Activated naive CD8-positive, alpha-beta T cell treated with anti-CD3 and anti-CD28 coated beads, Interleukin-2, amount 10 ng/mL, durations not matched to agents 7 days and 5 days (primary cell): ENCODE data around the gene SDCCAG8. TPM values are rescaled to one million over a fixed set of nuclear protein-coding genes. Genes with fewer than 3 reads are reported as not detected.

Experiments
- ATAC-seq: fragments of 150-1000 bp; cut with Tn5 transposase; one replicate; pipeline ENCODE4 v1.10.0; 2021; ENCODE audit warnings: low read depth, moderate library complexity
- POLR2A ChIA-PET: fragments of 350-600 bp; sonication (Branson Sonifier 250); formaldehyde crosslinking; loops from one replicate; lab custom pipeline; 2021; ENCODE audit warnings: antibody characterized with exemption; lab: Charles Lee
- DNase-seq: peaks from one replicate; pipeline ENCODE4 v3.0.0; 2021
- H3K27ac Mint-ChIP-seq: one replicate; pipeline ENCODE4 v1.8.0; 2022; ENCODE audit warnings: mild to moderate bottlenecking, mixed read lengths
- H3K27me3 Mint-ChIP-seq: one replicate; pipeline ENCODE4 v1.8.0; 2022; ENCODE audit warnings: mild to moderate bottlenecking, moderate library complexity, mixed read lengths
- H3K36me3 Mint-ChIP-seq: one replicate; pipeline ENCODE4 v1.8.0; 2021; ENCODE audit warnings: mild to moderate bottlenecking, mixed read lengths
- H3K4me1 Mint-ChIP-seq: one replicate; pipeline ENCODE4 v1.8.0; 2021; ENCODE audit warnings: mixed read lengths
- H3K4me3 Mint-ChIP-seq: one replicate; pipeline ENCODE4 v1.8.0; 2022; ENCODE audit warnings: mild to moderate bottlenecking, moderate library complexity, mixed read lengths
- H3K9me3 Mint-ChIP-seq: one replicate; pipeline ENCODE4 v1.8.0; 2021; ENCODE audit warnings: mixed read lengths
- total RNA-seq, 2 experiments: library from RNA; stranded (reverse); gene quantifications; one replicate each; pipeline ENCODE4 v1.2.3, GENCODE V29; 2021

Gene SDCCAG8
- total RNA-seq, 2 experiments from 2014 or later, result 27.3 to 32.7 TPM

DNA sequence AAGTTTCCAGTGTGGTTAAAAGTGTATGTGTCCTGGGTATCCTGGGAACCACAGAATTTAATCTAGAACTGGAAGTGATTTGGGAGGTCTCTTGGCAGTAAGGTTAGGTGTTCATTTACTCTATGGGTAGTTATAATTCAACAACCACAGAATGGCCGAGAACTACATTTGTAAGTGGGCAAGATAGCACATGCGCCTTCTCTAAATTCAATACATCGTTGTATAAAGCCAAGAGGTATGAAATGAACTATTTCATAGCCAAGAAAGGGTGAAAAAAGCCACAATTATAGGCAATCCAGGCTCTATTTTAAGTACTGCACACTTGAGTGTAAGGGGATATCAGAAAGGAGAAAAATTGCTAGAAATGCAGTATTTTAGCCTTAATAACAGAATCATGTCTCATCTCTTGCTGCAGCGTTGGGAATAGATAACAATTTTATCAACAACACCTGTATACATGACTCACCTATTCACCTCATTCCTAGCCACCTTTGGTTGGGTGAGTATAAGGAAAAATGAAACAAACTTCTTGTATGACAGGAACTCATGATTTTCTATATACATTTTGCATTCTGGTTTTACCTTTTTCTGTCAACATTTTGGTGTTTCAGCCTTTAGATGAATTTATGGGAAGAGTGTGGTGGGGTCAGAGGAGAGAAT lies 4.5 kb downstream of the SDCCAG8 start:
- Mint-ChIP-seq H3K27me3 (no peaks in the 10 kb centered on the region), H3K4me3 (no peak overlapping the region), H3K9me3 (no peaks in the 10 kb centered on the region), H3K36me3 (peaks cover 8% of the 10 kb centered on the region), H3K27ac (no peak overlapping the region), H3K4me1 (peaks cover 19% of the 10 kb centered on the region)
- DNase-seq, result no peak
- no peak for ATAC-seq
- POLR2A ChIA-PET, result no interaction called here

- H3K27ac Mint-ChIP-seq, result no peak overlapping the region
- no peaks in the 10 kb centered on the region for H3K27me3 Mint-ChIP-seq
- H3K4me3 Mint-ChIP-seq, result no peak overlapping the region
- ATAC-seq, result no peak
- H3K9me3 Mint-ChIP-seq, result no peaks in the 10 kb centered on the region
- H3K36me3 Mint-ChIP-seq, result peaks cover 8% of the 10 kb centered on the region
- no peak for DNase-seq
- H3K4me1 Mint-ChIP-seq, result peaks cover 19% of the 10 kb centered on the region
- POLR2A ChIA-PET, result no interaction called here
Measured at GRCh38 chr1:243261390-243261789, 5.5 kb downstream of the SDCCAG8 start.

DNA sequence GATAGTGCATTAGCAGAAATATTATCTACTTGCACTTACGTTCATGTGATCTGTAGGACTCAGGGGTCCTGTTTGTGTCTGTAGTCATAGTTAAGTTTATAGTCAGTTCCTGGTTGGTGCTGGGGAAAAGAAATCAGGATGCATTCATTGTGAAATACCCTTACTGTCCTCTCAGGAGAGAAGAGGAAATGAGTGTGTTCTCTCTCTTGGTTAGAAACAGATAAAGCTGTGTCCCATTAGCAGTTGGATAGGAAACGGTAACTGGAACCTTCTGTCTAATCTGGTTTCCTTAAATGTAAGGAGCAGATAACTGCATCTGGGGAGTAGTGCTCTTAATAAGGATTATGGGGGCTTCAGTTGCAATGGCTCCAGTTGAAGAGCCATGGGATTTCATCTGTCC lies 8.9 kb downstream of the SDCCAG8 start:
- no peaks in the 10 kb centered on the region for H3K27me3 Mint-ChIP-seq
- POLR2A ChIA-PET, result interaction anchor here (1.3 kb wide), 1 partner anchor 9 kb away, joined by 4 read pairs; the partner anchor contains the start of genes CEP170 and SDCCAG8
- no peaks in the 10 kb centered on the region for H3K9me3 Mint-ChIP-seq
- DNase-seq (no peak), ATAC-seq (no peak)
- H3K4me3 Mint-ChIP-seq, result no peak overlapping the region
- no peak overlapping the region for H3K27ac Mint-ChIP-seq
- H3K4me1 Mint-ChIP-seq, result peaks cover 18% of the 10 kb centered on the region
- H3K36me3 Mint-ChIP-seq, result peaks cover 6% of the 10 kb centered on the region

DNA sequence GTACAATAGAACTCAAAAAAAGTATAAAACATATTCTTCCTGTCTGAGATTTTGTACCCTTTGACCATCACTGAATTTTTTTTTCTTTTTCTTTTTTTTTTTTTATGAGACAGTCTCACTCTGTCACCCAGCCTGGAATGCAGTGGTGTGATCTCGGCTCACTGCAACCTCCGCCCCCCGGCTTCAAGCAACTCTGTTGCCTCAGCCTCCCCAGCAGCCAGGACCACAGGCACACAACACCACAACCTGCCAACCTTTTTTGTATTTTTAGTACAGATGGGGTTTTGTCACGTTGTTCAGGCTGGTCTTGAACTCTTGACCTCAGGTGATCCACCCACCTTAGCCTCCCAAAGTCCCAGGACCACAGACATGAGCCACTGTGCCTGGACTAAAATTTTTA lies 10.4 kb downstream of the SDCCAG8 start:
- H3K27ac Mint-ChIP-seq, result no peak overlapping the region
- H3K4me1 Mint-ChIP-seq, result peaks cover 9% of the 10 kb centered on the region
- H3K36me3 Mint-ChIP-seq, result peaks cover 4% of the 10 kb centered on the region
- no peak for ATAC-seq
- POLR2A ChIA-PET, result no interaction called here
- no peaks in the 10 kb centered on the region for H3K9me3 Mint-ChIP-seq
- H3K27me3 Mint-ChIP-seq, result no peaks in the 10 kb centered on the region
- H3K4me3 Mint-ChIP-seq, result no peak overlapping the region
- no peak for DNase-seq

- Mint-ChIP-seq H3K27me3 (no peaks in the 10 kb centered on the region), H3K36me3 (peaks cover 4% of the 10 kb centered on the region), H3K27ac (no peak overlapping the region), H3K4me3 (no peak overlapping the region), H3K4me1 (peaks cover 9% of the 10 kb centered on the region), H3K9me3 (no peaks in the 10 kb centered on the region)
- POLR2A ChIA-PET, result no interaction called here
- no peak for ATAC-seq
- no peak for DNase-seq
Measured at GRCh38 chr1:243267471-243267880, 11.6 kb downstream of the SDCCAG8 start.

DNA sequence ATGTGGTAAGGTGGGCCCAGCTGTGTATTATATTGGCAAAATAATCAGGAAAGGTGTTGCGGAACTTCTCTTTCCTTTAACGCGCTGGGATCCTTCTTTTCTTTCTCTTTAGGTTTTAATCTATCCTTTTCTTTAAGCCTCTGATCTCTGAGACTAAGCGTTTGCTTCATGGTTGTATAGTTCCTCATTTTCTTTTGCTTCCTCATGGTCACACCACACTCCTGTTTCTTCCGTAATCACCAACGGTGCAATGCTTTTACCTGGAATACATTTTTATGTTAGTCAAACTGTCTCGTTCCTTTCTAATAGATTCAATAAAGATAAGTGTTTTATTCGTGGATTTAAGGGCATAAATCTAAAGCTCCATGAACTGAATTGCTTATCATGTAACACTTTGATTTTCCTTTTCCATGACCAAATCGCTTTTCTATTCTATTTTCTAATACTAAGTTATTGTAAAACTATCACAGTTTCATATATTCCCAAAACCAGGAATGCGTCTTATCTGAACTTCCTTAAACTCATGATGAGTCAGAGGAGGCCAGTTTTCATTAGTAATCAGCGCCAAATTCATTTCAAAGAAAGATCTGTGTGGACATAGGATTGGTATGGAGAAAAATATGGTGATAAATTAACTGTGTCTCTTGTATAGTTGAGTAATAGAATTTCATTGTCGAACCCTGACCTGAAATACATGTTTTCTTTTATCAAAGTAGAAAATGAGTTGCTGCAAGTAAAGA lies 12.2 kb downstream of the SDCCAG8 start:
- no peak overlapping the region for H3K4me3 Mint-ChIP-seq
- no peaks in the 10 kb centered on the region for H3K9me3 Mint-ChIP-seq
- no peaks in the 10 kb centered on the region for H3K27me3 Mint-ChIP-seq
- ATAC-seq (no peak), DNase-seq (no peak)
- H3K4me1 Mint-ChIP-seq, result peaks cover 9% of the 10 kb centered on the region
- peaks cover 4% of the 10 kb centered on the region for H3K36me3 Mint-ChIP-seq
- POLR2A ChIA-PET, result no interaction called here
- H3K27ac Mint-ChIP-seq, result no peak overlapping the region

DNA sequence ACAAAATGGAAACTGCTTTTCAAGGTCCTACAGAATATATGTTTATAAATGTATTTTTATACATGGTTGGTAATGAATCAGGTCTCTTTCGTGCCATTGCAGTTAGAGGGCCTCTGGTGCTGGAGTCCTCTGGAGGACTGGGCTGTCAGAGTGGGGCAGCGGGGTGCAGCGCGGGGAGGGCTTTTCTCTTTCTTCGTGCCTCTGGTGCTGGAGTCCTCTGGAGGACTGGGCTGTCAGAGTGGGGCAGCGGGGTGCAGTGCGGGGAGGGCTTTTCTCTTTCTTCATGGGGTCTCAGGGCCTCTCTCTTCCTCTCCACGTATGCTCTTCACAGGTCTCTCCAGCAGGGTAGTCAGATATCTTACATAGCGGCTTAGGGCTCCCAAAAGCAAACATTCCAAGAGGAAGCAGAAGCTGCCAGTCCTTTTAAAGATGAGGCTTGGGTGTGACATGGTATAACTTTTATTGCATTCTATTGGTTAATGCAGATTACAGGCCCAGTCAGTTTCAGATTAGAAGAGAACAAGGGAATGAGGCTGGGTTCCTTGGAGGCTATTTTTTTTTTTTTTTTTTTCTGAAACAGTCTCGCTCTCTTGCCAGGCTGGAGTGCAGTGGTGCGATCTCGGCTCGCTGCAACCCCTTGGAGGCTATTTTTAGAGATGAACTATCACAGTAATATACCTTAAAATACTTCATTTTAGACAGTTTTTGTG lies 13.1 kb downstream of the SDCCAG8 start:
- POLR2A ChIA-PET, result no interaction called here
- ATAC-seq, result no peak
- Mint-ChIP-seq H3K36me3 (peaks cover 8% of the 10 kb centered on the region), H3K4me3 (no peak overlapping the region), H3K27ac (no peak overlapping the region), H3K27me3 (no peaks in the 10 kb centered on the region), H3K4me1 (peaks cover 8% of the 10 kb centered on the region), H3K9me3 (peaks cover under 1% of the 10 kb centered on the region)
- no peak for DNase-seq

- Mint-ChIP-seq H3K27ac (no peak overlapping the region), H3K36me3 (peaks cover 12% of the 10 kb centered on the region)
- POLR2A ChIA-PET, result no interaction called here
Measured at GRCh38 chr1:243269461-243269801, 13.6 kb downstream of the SDCCAG8 start.

DNA sequence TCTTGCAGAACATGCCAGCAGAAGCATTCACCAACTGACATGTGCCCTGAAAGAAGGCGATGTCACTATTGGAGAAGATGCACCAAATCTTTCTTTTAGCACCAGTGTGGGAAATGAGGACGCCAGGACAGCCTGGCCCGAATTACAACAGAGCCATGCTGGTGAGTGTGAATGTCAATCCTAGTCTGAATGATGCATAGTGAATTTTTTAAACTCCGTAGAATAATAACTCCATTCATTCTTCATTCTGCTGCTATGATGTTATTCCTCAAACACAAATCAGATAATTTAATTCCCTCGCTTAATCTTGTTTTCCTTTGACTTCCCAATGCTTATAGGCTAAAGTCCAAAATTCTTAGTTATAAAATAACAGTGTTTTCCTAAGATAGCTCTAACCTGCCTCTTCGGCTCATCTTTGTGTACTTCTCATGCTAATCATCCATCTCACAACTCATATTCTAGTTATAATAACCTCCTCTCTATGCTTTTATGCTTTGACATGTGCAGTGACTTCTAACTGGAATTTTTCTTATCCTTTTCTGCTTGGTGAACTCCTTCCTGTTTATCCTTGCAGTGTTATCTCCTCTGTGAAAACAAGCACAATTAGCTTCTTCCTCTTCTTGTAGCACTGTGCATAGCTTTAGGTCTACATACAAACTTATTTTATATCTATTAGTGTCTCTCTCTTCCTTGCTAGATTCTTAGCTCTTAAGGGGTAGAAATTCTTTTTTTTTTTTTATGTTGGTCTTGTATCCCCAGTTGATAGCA lies 14.4 kb downstream of the SDCCAG8 start:
- ATAC-seq (no peak), DNase-seq (no peak)
- POLR2A ChIA-PET, result no interaction called here
- peaks cover 5% of the 10 kb centered on the region for H3K4me1 Mint-ChIP-seq
- peaks cover 3% of the 10 kb centered on the region for H3K9me3 Mint-ChIP-seq
- no peak overlapping the region for H3K27ac Mint-ChIP-seq
- H3K27me3 Mint-ChIP-seq, result no peaks in the 10 kb centered on the region
- H3K4me3 Mint-ChIP-seq, result no peak overlapping the region
- H3K36me3 Mint-ChIP-seq, result peaks cover 19% of the 10 kb centered on the region

More at GRCh38 chr1:243269461-243269801, 13.6 kb downstream of the SDCCAG8 start:
- Mint-ChIP-seq H3K27me3 (no peaks in the 10 kb centered on the region), H3K4me1 (peaks cover 8% of the 10 kb centered on the region), H3K9me3 (peaks cover 3% of the 10 kb centered on the region), H3K4me3 (no peak overlapping the region)
- no peak for DNase-seq
- no peak for ATAC-seq

GRCh38 chr1:243271996-243272395 lies 16.2 kb downstream of the SDCCAG8 start:
- Mint-ChIP-seq H3K36me3 (peaks cover 32% of the 10 kb centered on the region), H3K4me3 (no peak overlapping the region), H3K4me1 (peaks cover 5% of the 10 kb centered on the region), H3K9me3 (peaks cover 3% of the 10 kb centered on the region), H3K27ac (no peak overlapping the region), H3K27me3 (no peaks in the 10 kb centered on the region)
- ATAC-seq (no peak), DNase-seq (no peak)
- POLR2A ChIA-PET, result interaction anchor here (0.9 kb wide), 1 partner anchor 17 kb away, joined by 4 read pairs; the partner anchor contains the start of genes CEP170 and SDCCAG8

DNA sequence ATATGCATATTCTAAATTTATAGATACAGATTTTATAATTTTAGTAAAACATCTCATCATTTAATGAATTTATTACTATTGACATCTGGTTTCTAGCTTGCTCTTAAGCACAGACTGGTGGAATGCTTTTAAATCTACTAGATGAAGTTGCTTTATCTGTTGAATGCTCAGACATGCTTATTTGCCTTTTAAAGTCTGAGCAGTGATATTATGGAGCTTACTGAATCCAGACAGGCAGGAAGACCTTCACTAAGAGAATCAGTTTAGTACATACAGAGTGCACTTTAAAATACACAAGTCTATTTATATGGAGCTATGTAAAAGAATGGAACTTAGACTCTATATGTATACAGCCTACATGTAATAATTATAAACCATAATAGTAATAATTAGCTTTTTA lies 16.6 kb downstream of the SDCCAG8 start:
- H3K4me3 Mint-ChIP-seq, result no peak overlapping the region
- peaks cover 5% of the 10 kb centered on the region for H3K4me1 Mint-ChIP-seq
- H3K9me3 Mint-ChIP-seq, result peaks cover 3% of the 10 kb centered on the region
- H3K36me3 Mint-ChIP-seq, result peaks cover 35% of the 10 kb centered on the region
- no peak overlapping the region for H3K27ac Mint-ChIP-seq
- ATAC-seq, result no peak
- POLR2A ChIA-PET, result interaction anchor here (0.9 kb wide), 1 partner anchor 17 kb away, joined by 4 read pairs; the partner anchor contains the start of genes CEP170 and SDCCAG8
- no peak for DNase-seq
- no peaks in the 10 kb centered on the region for H3K27me3 Mint-ChIP-seq

- Mint-ChIP-seq H3K4me3 (no peak overlapping the region), H3K9me3 (peaks cover 3% of the 10 kb centered on the region), H3K27ac (no peak overlapping the region), H3K27me3 (no peaks in the 10 kb centered on the region), H3K4me1 (peaks cover 3% of the 10 kb centered on the region), H3K36me3 (peaks cover 41% of the 10 kb centered on the region)
- ATAC-seq (no peak), DNase-seq (no peak)
- POLR2A ChIA-PET, result interaction anchor here (1.0 kb wide), 1 partner anchor 18 kb away, joined by 5 read pairs; the partner anchor contains the start of gene SDCCAG8
Measured at GRCh38 chr1:243273506-243273905, 17.7 kb downstream of the SDCCAG8 start.

DNA sequence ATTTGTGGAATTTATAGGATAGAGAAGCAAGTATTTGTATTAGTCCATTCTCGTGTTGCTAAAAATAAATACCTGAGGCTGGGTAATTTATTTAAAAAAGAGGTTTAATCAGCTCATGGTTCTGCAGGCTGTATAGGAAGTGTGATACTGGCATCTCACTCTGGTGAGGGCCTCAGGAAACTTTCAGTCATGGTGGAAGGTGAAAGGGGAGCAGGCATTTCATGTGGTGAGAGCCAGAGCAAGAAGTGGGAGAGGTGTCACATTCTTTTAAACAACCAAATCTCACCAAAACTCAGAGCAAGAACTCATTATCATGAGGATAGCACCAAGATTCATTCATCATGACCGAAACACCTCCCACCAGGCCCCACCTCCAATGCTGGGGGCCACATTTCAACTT lies 18.1 kb downstream of the SDCCAG8 start:
- H3K27me3 Mint-ChIP-seq, result no peaks in the 10 kb centered on the region
- H3K4me3 Mint-ChIP-seq, result no peak overlapping the region
- ATAC-seq, result no peak
- peaks cover 3% of the 10 kb centered on the region for H3K9me3 Mint-ChIP-seq
- no peak for DNase-seq
- H3K4me1 Mint-ChIP-seq, result peaks cover 3% of the 10 kb centered on the region
- no peak overlapping the region for H3K27ac Mint-ChIP-seq
- peaks cover 41% of the 10 kb centered on the region for H3K36me3 Mint-ChIP-seq
- POLR2A ChIA-PET, result no interaction called here
